Aorta (tissue), 5 donors: ENCODE data around the gene PCNA. TPM values are rescaled to one million over a fixed set of nuclear protein-coding genes. Genes with fewer than 3 reads are reported as not detected.
A peak's percentile ranks its signal among the peaks of the same experiment; 100 is the strongest.

Experiments
- ATAC-seq: fragments of 200-7000 bp; cut with Tn5 transposase; one replicate; pipeline ENCODE4 v1.9.1; 2022; ENCODE audit warnings: moderate library complexity; ENCODE audit not compliant: low FRiP score
- DNase-seq, 2 donors: peaks; one replicate each; pipeline ENCODE4 v3.0.0-alpha.2; 2020
- H3K27ac ChIP-seq, 2 donors: one replicate each; pipeline ENCODE4 v1.5.1; 2013; ENCODE audit warnings: low read length in 2 of 2, mild to moderate bottlenecking in 2 of 2, moderate library complexity in 2 of 2, control low read depth in 1 of 2, inconsistent platforms in 1 of 2, low read depth in 1 of 2
- H3K27me3 ChIP-seq, 2 donors: one replicate each; pipeline ENCODE4 v1.6.1; 2013; ENCODE audit warnings: control low read depth in 1 of 2, low read length in 1 of 2, mild to moderate bottlenecking in 1 of 2, moderate library complexity in 1 of 2; ENCODE audit not compliant: insufficient read depth in 2 of 2, control insufficient read depth in 1 of 2
- H3K36me3 ChIP-seq, 2 donors: one replicate each; pipeline ENCODE4 v1.6.1; 2013; ENCODE audit warnings: control low read depth in 1 of 2, low read length in 1 of 2, mild to moderate bottlenecking in 1 of 2; ENCODE audit not compliant: insufficient read depth in 2 of 2, control insufficient read depth in 1 of 2
- H3K4me1 ChIP-seq, 2 donors: one replicate each; pipeline ENCODE4 v1.6.1; 2013; ENCODE audit warnings: low read length in 2 of 2, control low read depth in 1 of 2, mild to moderate bottlenecking in 1 of 2, moderate library complexity in 1 of 2; ENCODE audit not compliant: insufficient read depth in 2 of 2, control insufficient read depth in 1 of 2
- H3K4me3 ChIP-seq, 2 donors: one replicate each; pipeline ENCODE4 v1.5.1; 2013; ENCODE audit warnings: low read length in 2 of 2, control low read depth in 1 of 2, mild to moderate bottlenecking in 1 of 2
- H3K9me3 ChIP-seq: one replicate; pipeline ENCODE4 v1.6.1; 2013; ENCODE audit warnings: mild to moderate bottlenecking, low read length; ENCODE audit not compliant: control insufficient read depth
- WGBS, 2 donors: extraction: QIAGEN DNeasy Blood & Tissue Kit; methylation state at CpG; one replicate each; pipeline ENCODE4 v1.1.7; 2013; 5-methylcytosine and 5-hydroxymethylcytosine counted together
- intact Hi-C, 2 donors: fragments of 100-400 bp; cut with DNase I; formaldehyde crosslinking; loops; one replicate each; pipeline versions ENCODE4 v1.14.2 to v1.15.0; 2022
- polyA plus RNA-seq, 2 donors: library from polyadenylated mRNA; stranded (reverse); fragments of 200-250 nt; gene quantifications; one replicate each; pipeline ENCODE4 v1.2.3, GENCODE V29; 2013
- total RNA-seq, 2 donors: library from RNA; stranded (reverse); fragmentation: NEBNext Ultra II Directional; extraction: Animal tissue kit (Norgen Biotek cat#: 25700); gene quantifications; one replicate each; pipeline ENCODE4 v1.2.1, GENCODE V29; 2021
- donor health status: healthy with polysubstance abuse.
- donor health status: Bipolar disorder and iron deficiency.
- donor health status: DM: no; HTN: no; CAD: no.
- donor health status: DM: no; HTN: no; CAD: no.
- donor health status: DM: yes; HTN: yes; CAD: no.

Gene PCNA
- total and polyA plus RNA-seq, 4 donors: 20.1 to 37.4 (median 28.3) TPM

- WGBS, 2 donors: 96 to 98% methylated on average over 4 of the region's 4 CpGs
- intact Hi-C loops: no loop called here
- H3K4me1 ChIP-seq: peaks cover 0 to 3% of the 10 kb centered on the region in 2 donors
These were observed 49.2 kb downstream of the PCNA start for GRCh38 chr20:5070570-5070969.

GRCh38 chr20:5070081-5070480 lies 49.7 kb downstream of the PCNA start:
- Histone ChIP-seq H3K4me1 (peaks cover 0 to 3% of the 10 kb centered on the region in 2 donors), H3K9me3 (no peaks in the 10 kb centered on the region), H3K27me3 (no peaks in the 10 kb centered on the region), H3K27ac (no peak overlapping the region), H3K4me3 (no peak overlapping the region), H3K36me3 (no peaks in the 10 kb centered on the region)
- ATAC-seq (no peak), DNase-seq (no peak)
- WGBS, 2 donors: 94 to 97% methylated on average over 7 of the region's 7 CpGs
- intact Hi-C loops: no loop called here

More at GRCh38 chr20:5070570-5070969, 49.2 kb downstream of the PCNA start:
- H3K27me3 ChIP-seq: no peaks in the 10 kb centered on the region
- no peak for DNase-seq
- no peaks in the 10 kb centered on the region for H3K36me3 ChIP-seq
- H3K9me3 ChIP-seq: no peaks in the 10 kb centered on the region
- ATAC-seq: no peak
- no peak overlapping the region for H3K27ac ChIP-seq
- H3K4me3 ChIP-seq: no peak overlapping the region

- WGBS, 2 donors: 92% methylated on average over 8 of the region's 8 CpGs
- ATAC-seq: no peak
These were observed 50.5 kb downstream of the PCNA start for GRCh38 chr20:5069141-5069806.

GRCh38 chr20:5067877-5068645 lies 51.7 kb downstream of the PCNA start:
- Histone ChIP-seq H3K9me3 (no peaks in the 10 kb centered on the region), H3K27me3 (no peaks in the 10 kb centered on the region), H3K4me1 (peaks cover 0 to 2% of the 10 kb centered on the region in 2 donors), H3K36me3 (no peaks in the 10 kb centered on the region), H3K4me3 (no peak overlapping the region), H3K27ac (no peak overlapping the region)
- DNase-seq: no peak
- no peak for ATAC-seq
- intact Hi-C loops: no loop called here
- WGBS, 2 donors: 82 to 93% methylated on average over 9 of the region's 9 CpGs

More at GRCh38 chr20:5069141-5069806, 50.5 kb downstream of the PCNA start:
- DNase-seq: no peak
- Histone ChIP-seq H3K4me1 (peaks cover 0 to 3% of the 10 kb centered on the region in 2 donors), H3K4me3 (no peak overlapping the region), H3K9me3 (no peaks in the 10 kb centered on the region), H3K27me3 (no peaks in the 10 kb centered on the region), H3K27ac (no peak overlapping the region), H3K36me3 (no peaks in the 10 kb centered on the region)
- intact Hi-C loops: no loop called here

GRCh38 chr20:5065879-5066383 lies 53.8 kb downstream of the PCNA start:
- Histone ChIP-seq H3K36me3 (no peaks in the 10 kb centered on the region), H3K4me1 (no peaks in the 10 kb centered on the region), H3K4me3 (no peak overlapping the region), H3K27ac (peak overlapping the region; percentile 11 to 33), H3K9me3 (no peaks in the 10 kb centered on the region), H3K27me3 (no peaks in the 10 kb centered on the region)
- ATAC-seq: peak; percentile 81
- intact Hi-C loops: no loop called here
- WGBS, 2 donors: 62 to 72% methylated on average over 10 of the region's 10 CpGs
- peak; percentile 92 to 96 for DNase-seq

- peak; percentile 15 for ATAC-seq
- H3K27ac ChIP-seq: peak overlapping the region; percentile 11 to 33
- H3K4me1 ChIP-seq: no peaks in the 10 kb centered on the region
- peak in 1 of 2 donors; percentile 62 for DNase-seq
- no peaks in the 10 kb centered on the region for H3K27me3 ChIP-seq
- WGBS, 2 donors: 88 to 90% methylated on average over 7 of the region's 7 CpGs
- H3K9me3 ChIP-seq: no peaks in the 10 kb centered on the region
- no peak overlapping the region for H3K4me3 ChIP-seq
- intact Hi-C loops: no loop called here
- no peaks in the 10 kb centered on the region for H3K36me3 ChIP-seq
These were observed 54.4 kb downstream of the PCNA start for GRCh38 chr20:5065166-5065878.

Other genes starting within 250 kb of the PCNA start
- 10 to 100 TPM; 26.0 to 38.2 TPM for gene SLC23A2, start 118.4 kb downstream of the PCNA start, total RNA-seq
- gene SLC23A2, start 118.4 kb downstream of the PCNA start, polyA plus RNA-seq: 1 to 10 TPM; 3.5 to 9.8 TPM
- gene TMEM230, start 6.9 kb downstream of the PCNA start, total RNA-seq: 10 to 100 TPM; 73.0 to 95.0 TPM
- 100 to 1,000 TPM; 140 to 158 TPM for gene TMEM230, start 6.9 kb downstream of the PCNA start, polyA plus RNA-seq
- 100 to 1,000 TPM in 1 of 2 donors, 10 to 100 TPM in 1; 78.7 to 135 TPM for gene CDS2, start 7.0 kb upstream of the PCNA start, total RNA-seq
- gene CDS2, start 7.0 kb upstream of the PCNA start, polyA plus RNA-seq: 10 to 100 TPM; 13.9 to 21.3 TPM
- not detected for gene PROKR2, start 197.0 kb upstream of the PCNA start, total RNA-seq
- not detected for gene PROKR2, start 197.0 kb upstream of the PCNA start, polyA plus RNA-seq